ELF-1 (cell line): ENCODE measurements around the gene ASAP2.

ENCODE experiments used
- DNase-seq: peaks from one replicate; pipeline ENCODE4 v3.0.0-alpha.2; 2016; ENCODE audit warnings: low read depth, low spot score

Gene ASAP2

GRCh38 chr2:9275399-9275798 lies 68.8 kb downstream of the ASAP2 start:
- DNase-seq = no peak

GRCh38 chr2:9276074-9276473 lies 69.5 kb downstream of the ASAP2 start:
- no peak for DNase-seq

- DNase-seq = no peak
These were observed 70.4 kb downstream of the ASAP2 start for GRCh38 chr2:9276901-9277451.

- DNase-seq = no peak
These were observed 71.8 kb downstream of the ASAP2 start for GRCh38 chr2:9278439-9278838.

GRCh38 chr2:9279426-9279825 lies 72.8 kb downstream of the ASAP2 start:
- DNase-seq = no peak

GRCh38 chr2:9280224-9280623 lies 73.6 kb downstream of the ASAP2 start:
- DNase-seq = no peak

GRCh38 chr2:9281145-9281544 lies 74.5 kb downstream of the ASAP2 start:
- DNase-seq = no peak

- no peak for DNase-seq
These were observed 75.8 kb downstream of the ASAP2 start for GRCh38 chr2:9282128-9283112.

DNA sequence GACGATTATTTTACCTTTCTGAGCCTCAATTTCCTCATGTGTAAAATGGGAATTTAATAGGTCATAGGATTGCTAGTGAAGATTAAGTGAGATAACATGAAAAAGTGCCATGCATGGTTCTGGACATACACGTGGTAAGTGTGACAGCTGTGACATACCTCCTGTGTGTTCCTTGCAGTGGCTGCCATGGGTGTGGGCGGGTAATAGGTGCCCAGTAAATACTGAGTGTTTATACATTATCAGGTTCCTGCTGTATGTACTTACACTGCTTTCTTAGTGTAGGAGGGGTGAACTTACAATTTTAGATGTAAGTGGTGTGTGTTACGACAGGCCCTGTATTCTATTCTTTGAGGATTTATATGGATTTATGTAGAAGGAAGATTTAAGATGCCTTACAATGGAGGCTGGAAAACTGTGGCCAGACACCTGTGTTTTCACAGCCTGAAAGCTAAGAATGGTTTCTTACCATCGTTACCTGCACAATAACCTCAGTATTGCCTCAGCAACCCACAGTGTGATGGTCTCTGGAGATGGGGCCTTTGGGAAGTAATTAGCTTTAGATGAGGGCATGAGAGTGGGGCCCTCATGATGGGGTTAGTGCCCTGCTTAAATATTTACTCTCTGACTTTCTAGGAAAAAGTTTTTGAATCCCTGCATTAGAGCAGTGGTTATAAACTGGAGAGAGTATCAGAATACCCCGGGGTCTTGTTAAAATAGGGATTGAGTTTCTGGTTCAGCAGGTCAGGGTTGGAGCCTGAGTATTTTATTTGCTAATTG lies 78.1 kb downstream of the ASAP2 start:
- DNase-seq = no peak

- no peak for DNase-seq
These were observed 78.8 kb downstream of the ASAP2 start for GRCh38 chr2:9285385-9285920.

DNA sequence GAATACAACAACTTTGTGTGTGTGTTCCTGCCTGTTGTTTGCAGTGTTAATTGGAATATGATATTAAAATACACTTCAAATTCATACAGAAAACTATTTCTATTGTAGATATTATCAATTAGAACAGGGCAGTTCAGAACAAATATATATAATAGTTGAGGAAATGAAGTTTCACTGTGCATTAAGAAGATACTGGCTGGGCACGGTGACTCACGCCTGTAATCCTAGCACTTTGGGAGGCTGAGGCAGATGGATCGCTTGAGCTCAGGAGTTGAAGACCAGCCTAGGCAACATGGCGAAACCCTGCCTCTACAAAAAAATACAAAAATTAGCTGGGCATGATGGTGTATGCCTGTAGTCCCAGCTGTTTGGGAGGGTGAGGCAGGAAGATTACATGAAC lies 79.3 kb downstream of the ASAP2 start:
- DNase-seq = no peak

DNA sequence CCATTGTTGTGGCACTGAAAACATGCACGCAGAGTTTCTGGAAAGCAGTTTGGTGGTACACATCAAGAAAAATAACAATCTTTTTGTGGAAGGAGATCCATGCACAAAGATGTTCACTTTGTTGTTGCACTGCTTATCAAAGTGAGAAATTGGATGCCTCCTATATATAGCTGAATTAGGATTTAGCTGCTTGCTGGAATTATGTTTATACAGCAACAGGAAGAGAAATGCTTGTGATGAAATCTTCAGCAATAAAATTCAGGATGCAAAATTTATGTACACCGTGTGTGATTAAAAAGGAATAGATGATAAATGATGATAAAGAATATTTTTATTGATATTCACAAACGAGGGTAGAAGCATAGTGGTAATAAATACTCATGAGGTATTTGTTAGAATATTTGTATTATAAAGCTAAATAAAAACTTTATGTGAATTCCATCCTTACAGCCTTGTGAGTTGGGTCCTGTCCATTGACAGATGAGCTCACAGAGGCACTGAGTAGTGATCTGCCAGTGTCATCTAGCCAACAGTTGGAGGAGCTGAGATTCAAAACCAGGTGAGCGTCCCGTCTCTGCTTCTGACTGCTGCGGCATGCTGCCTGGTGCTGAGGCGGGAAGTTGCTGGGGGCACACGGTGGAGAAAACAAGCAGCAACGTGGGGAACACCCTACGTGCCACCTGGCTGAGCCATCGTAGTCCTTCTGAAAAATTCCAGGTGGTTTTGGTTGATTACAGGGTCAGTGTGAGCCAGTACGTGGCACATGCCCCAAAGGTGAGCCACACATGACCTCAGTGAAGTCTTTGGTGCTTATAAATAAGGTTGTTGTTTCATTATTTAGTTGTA lies 80.2 kb downstream of the ASAP2 start:
- no peak for DNase-seq

DNA sequence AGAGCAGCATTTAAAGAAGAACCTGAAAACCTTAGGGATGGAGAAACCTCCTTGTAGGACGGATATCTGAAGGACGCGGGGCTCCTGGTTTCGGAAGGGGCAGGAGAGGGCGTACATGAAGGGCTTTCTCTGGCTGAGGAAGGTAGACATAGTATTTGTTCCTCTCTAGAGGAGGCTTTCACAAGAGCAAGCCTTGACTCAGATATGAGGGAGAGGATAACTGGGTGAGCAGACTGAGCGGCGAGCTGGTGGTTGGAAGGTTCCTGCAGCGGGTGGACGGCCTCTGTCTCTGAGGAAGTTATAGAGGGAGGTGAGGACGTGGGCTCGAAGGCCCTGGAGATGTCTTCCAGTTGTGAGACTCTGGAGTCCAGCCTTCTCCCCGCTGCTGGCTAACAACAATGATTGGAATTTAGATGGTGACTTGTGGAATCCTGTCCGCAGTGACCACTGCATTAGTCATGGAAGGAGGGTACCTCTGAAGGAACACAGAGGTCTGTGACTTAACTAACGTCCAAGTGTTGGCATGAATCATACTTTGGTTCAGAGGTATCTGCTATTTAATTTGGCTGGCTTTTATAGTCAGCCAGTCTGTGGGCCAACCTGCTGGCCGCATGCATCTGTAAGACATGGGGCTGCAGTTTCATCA lies 80.9 kb downstream of the ASAP2 start:
- DNase-seq = peak; percentile 56

GRCh38 chr2:9288233-9288632 lies 81.6 kb downstream of the ASAP2 start:
- DNase-seq = no peak

- no peak for DNase-seq
These were observed 82.2 kb downstream of the ASAP2 start for GRCh38 chr2:9288681-9289338.

DNA sequence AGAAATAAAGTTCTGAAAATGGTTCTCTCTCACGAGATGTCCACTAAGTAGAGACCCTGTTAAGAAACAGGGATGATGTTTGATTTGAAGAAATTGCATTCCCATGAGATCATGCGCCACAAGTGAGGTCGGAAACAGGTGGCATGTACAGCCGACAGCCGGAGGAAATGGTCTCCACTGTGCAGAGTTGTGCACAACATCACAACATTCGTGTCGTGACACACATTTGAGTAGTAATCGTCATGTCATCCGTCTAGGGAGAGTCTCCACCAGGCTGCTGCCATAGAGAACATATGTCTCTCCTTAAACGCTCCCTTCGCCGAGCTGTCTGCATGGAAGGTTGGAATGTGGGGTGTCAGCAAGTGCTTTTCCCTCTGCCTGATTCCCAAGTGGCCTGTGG lies 84.7 kb downstream of the ASAP2 start:
- DNase-seq = no peak

GRCh38 chr2:9291866-9292265 lies 85.3 kb downstream of the ASAP2 start:
- DNase-seq = peak; percentile 18

GRCh38 chr2:9292426-9292825 lies 85.8 kb downstream of the ASAP2 start:
- DNase-seq = peak; percentile 60

DNA sequence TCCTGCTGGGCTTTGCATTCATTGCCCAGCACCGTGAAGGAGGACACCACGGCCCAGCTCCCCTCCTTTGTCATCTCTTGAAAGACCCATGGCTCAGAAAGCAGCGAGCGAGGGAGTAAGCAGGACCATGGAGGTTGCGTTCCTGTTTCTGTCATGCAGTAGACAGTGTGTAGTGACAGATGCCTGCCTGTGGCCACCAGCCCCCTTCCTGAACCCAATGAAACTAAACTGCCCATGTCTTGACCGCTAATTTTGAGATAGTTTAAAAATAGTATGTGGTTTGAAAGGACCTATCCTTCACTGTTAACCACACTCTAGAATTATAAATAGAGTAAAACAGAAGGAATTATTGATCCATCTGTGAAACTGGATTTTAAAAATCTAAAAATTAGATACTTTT lies 88.2 kb downstream of the ASAP2 start:
- no peak for DNase-seq

- no peak for DNase-seq
These were observed 89.9 kb downstream of the ASAP2 start for GRCh38 chr2:9296559-9296958.
